GM19468 (cell line): ENCODE data around the gene MYCBPAP.

Source experiments
- ATAC-seq: cut with Tn5 transposase; IDR thresholded peaks from one replicate; pipeline ENCODE4 v1.9.1; 2021; ENCODE audit warnings: mild to moderate bottlenecking, moderate library complexity, moderate number of reproducible peaks; ENCODE audit not compliant: unreplicated experiment; ENCODE audit errors: extremely low read depth

Gene MYCBPAP

DNA sequence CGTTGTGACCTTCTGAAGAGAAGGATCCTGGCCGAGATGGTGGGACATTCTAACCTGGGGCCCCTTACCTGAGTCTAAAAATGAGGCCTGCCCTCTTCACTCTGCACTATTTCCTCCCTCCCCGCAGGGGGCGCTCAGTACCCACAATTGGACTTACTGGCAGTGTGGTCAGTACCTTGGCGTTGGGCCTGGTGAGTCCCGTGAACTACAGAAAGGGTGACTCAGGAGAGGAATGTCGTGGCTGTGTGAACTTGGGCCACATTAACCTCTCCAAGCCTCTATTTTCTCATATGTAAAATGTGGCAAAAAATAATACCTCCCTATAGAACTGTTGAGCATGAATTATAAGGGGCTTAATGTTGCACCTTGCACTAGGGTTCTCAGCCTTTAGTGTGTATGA is 25.7 kb upstream of the MYCBPAP start:
- no peak for ATAC-seq

GRCh38 chr17:50483266-50483665 is 25.0 kb upstream of the MYCBPAP start:
- ATAC-seq, result no peak

DNA sequence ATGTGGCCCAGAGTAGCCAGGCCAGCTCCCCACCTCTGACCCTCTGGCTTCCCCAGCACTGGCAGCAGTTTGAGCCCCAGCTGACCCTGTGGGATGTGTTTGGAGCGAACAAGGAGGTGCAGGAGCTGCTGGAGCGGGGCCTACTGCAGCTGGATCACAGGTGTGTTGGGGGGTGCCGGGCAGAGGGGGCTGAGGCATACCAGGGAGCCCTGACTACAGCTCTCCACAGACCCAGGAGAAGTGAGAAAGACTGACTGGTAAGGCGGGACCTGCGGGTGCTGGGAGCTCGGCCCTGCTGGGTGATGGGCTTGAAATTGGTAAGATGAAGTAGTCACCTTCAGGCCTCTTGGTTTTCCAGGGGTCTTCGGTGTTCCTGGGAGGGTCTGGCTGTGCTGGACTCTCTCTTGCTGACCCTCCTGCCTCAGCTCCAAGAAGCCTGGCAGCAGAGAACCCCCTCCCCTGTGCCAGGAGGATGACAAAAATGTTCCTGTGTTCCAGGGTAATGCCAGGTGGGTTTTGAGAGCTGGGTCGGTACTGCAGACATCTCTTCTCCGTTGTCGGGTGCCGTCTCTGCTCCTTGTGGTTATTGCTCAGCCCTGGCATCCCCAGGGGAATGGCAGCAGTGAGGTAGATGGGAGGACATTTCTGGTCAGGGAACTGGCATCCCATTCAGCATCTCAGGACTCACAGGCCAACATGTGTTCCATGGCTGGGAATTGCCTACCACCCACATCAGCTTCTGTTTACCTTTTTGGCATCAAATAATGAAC is 23.7 kb upstream of the MYCBPAP start:
- no peak for ATAC-seq

DNA sequence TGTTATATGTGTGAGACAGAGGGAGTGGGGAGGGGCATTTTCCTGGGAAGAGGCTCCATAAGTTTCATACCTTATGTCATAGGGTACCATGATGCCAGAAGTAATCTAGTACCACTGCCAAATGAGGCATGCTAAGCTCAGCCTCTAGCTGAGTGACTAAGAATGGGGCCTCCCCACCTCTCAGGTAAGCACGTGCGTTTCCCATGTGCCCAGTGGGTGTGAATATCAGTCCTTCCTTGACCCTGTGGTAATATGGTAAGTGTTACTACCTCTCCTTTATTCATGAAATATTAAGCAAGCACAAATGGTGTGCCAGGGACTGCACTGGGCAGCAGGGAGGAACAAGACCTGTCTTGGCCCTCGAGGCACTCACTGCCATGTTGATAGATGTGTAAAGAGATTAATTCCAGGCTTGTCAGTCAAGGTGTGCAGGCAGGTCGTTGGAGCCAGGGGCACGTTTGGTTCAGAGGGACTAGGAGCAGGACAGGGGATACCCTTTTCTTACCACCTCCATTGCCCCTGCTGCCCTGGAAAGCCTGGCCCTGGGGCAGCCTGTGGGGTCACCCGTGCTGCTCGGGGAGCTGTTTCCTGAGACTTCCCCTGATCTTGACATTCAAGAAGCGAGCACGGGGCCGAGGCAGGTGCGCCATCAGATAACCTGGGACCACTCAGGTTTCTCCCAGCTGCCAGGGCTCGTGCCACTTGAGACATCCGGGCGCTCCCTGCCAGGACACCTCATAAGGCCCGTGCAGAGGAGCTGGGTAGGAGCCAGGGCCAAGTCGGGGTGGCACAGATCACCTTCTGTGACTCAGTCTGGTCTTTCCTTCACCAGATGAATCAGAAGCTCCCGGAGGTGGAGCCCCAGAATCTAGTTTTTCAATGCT is 20.8 kb upstream of the MYCBPAP start:
- no peak for ATAC-seq

DNA sequence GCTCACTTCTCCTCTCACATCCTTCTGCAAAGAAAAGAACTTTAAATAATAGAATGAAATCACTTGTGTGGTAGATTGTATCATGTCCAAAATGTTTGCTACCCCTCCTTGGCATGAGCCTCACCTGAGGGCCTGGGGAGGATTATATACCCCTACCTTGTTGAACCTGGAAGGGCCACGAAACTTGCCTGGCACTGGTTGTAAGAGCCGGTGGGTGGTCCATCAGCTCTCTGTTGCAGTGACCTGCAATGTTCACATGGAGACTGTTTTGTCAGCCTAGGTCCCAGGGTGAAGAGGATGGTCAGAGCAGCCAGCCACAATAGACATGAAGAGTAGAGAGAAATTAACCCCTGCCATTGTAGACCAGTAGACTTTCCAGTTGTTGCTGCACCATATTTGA is 19.4 kb upstream of the MYCBPAP start:
- no peak for ATAC-seq

GRCh38 chr17:50491505-50491904 is 16.7 kb upstream of the MYCBPAP start:
- no peak for ATAC-seq

- ATAC-seq, result no peak
Observed at GRCh38 chr17:50492214-50492613, 16.0 kb upstream of the MYCBPAP start.

GRCh38 chr17:50493744-50494143 is 14.5 kb upstream of the MYCBPAP start:
- ATAC-seq, result no peak

DNA sequence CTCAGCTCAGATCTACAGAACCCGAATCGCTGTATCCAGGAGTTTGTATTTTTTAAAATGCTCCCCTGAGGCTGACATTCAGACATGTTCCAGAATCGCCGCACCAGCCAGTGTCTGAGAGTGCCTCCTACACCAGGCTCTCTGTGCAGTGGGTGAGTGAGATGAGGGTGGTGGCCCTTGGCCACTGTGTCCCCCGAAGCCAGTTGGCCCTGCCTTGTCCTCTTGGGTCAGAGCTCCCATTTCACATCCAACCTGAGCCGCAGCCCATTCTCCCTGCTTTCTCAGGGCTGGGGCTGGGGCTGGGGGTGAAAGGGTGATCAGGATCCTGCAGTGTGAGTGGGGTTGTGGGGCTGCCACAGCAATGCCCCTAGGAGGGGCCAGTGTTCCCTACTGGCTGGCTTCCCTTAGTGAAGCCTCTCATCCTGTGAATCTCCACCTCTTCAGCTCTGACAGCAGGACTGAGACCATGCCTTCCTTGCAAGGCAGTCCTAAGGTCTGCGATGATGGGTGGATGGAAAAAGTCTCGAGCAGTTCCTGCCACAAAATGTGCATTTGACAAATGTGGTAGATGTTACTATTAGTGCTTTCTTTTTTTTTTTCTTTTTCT is 12.9 kb upstream of the MYCBPAP start:
- no peak for ATAC-seq

GRCh38 chr17:50495918-50496317 is 12.3 kb upstream of the MYCBPAP start:
- ATAC-seq, result no peak

DNA sequence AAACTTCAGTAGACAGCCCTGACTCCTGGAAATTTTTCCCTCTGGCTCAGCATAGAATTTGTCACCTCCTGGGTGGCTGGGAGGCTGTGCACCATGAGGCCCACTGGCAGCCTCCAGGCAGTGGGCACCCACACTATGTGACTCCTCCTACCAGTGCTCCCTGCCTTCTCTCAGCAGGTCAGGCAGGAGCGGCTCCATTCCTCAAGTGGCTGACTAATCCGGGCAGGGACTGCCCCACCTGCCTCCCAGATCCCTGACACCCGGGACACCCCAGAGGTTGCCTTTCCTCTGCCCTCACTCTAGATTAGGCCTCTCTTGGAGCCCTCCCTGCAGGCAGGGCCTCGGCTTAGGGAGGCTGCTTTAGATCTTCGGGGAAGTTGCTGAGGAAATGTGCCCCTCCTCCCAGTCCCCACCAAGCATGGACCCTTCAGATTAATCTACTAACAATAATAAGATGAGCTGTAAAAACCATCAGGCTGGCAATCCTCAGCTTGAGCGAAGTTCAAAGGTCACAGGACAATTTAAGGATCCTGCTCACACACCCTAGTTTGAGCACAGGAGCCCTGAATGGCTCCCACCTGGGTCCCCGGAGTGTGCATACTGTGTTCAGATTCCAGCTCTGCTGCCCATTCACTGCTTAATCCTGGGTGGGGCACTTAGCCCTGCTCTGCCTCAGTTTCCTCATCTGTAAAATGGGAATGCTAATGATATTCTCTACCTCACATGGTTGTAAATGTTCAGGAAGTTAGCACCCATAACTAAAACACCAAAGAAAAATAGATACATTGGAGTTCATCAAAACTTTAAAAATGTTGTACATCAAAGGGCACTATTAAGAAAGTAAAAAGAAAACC is 10.0 kb upstream of the MYCBPAP start:
- no peak for ATAC-seq

DNA sequence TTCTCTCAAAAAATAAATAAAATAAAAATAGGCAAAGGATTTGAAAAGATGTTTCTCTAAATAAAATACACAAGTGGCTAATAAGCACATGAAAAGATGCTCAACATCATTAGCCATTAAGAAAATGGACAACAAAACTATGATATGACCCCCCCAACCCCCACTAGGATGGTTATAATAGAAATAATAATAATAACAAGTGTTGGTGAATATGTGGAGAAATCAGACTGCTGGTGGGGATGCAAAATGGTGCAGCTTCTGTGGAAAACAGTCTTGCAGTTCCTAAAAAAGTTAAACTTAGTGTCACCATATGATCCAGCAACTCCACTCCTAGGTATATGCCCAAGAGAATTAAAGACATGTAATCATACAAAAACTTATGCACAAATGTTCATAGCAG is 9.0 kb upstream of the MYCBPAP start:
- no peak for ATAC-seq

DNA sequence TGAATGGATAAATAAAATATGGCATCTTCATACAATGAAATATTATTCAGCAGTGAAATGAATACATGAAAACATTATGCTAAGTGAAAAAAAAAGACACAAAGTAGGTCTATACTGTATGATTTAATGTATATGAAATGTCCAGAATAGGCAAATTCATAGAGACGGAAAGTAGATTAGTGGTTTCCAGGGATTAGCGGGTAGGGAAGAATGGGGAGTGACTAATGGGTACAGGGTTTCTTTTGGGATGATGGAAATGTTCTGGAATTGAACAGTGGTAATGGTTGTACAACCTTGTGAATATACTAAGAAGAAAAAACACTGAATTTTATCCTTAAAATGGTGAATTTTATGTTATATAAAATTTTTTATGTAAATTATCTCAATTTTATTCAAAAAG is 8.5 kb upstream of the MYCBPAP start:
- no peak for ATAC-seq

- no peak for ATAC-seq
Observed at GRCh38 chr17:50501054-50501453, 7.2 kb upstream of the MYCBPAP start.

DNA sequence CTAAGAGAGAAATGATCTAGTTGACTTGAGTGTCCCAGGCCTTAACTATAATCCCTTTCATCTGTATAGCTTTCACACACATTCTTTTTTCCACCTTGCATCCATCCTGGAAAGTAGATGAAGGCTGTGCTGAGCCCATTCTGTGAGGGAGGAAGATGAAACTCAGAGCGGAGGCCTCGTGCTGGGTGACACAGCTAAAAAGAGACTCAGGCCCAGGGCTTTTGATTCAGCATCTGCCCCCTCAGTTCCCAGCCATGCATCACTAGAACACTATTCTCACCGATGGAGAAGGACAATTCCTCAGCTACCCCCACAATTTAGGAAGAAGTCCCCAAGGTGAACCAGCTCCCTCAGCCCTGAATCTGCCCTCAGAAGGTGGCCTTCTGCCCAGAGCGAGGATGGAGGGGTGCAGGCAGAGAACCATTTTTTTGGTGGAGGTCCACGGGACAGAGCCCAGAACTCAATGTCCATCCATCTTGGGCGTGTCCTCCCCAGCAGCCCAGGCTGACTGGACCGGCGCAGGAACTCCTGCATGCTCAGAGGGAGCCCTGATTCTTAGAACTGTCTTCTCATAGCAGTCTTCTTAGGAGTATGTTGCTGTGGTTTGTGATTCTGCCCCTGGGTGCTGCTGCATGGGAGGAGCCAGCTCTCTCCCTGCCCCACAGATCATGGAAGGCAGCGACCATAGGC is 5.8 kb upstream of the MYCBPAP start:
- no peak for ATAC-seq

GRCh38 chr17:50505591-50506130 is 2.6 kb upstream of the MYCBPAP start:
- ATAC-seq, result no peak

DNA sequence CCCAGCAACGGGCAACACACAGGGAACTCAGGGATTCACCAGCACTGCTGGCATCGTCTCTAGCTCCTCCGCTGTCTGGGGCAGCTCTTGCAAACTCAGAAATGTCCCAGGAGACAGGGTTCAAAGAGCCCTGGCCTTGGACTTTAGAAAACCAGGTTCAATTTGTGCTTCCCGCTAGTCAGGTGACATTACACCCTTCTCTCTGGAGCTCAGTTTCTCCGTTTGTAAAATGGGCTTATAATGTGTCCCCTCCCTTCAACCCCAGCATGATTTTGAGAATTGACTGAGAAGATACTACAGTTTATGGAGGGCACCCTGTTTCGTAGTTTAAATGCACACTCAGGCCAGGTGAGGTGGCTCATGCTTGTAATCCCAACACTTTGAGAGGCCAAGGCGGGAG is 1.9 kb upstream of the MYCBPAP start:
- ATAC-seq, result no peak

- ATAC-seq, result no peak
Observed at GRCh38 chr17:50508573-50509460, 578 bp downstream of the MYCBPAP start.
